GM23338 (cell line): Measurements from ENCODE around the gene NCKAP5. TPM values are rescaled to one million over a fixed set of nuclear protein-coding genes. Genes with fewer than 3 reads are reported as not detected.

Source experiments
- ATAC-seq: fragments of 200-7000 bp; cut with Tn5 transposase; 3 replicates; pipeline ENCODE4 v1.9.1; 2020
- DNase-seq: peaks from one replicate; pipeline ENCODE4 v3.0.0-alpha.2; 2015; ENCODE audit warnings: low spot score
- H2AFZ ChIP-seq: fragments of 200-600 bp; sonication (generic); 2 replicates; pipeline ENCODE4 v1.8.0; 2016; ENCODE audit warnings: antibody characterized with exemption, mild to moderate bottlenecking, moderate library complexity
- H3F3A ChIP-seq: fragments of 200-600 bp; sonication (generic); replicated peaks from 2 replicates; pipeline ENCODE4 v1.8.0; 2017; ENCODE audit warnings: antibody characterized with exemption, mixed run types, low read depth
- H3K27ac ChIP-seq: fragments of 200-600 bp; sonication (generic); 2 replicates; pipeline ENCODE4 v1.6.1; 2016; ENCODE audit warnings: low read depth
- H3K27me3 ChIP-seq: fragments of 200-600 bp; sonication (generic); 2 replicates; pipeline ENCODE4 v1.8.0; 2016; ENCODE audit warnings: mild to moderate bottlenecking, mixed run types, moderate library complexity; ENCODE audit not compliant: insufficient read depth
- H3K36me3 ChIP-seq: fragments of 200-600 bp; sonication (generic); 2 replicates; pipeline ENCODE4 v1.8.0; 2016; ENCODE audit warnings: mild to moderate bottlenecking; ENCODE audit not compliant: insufficient read depth
- H3K4me1 ChIP-seq: fragments of 200-600 bp; sonication (generic); 2 replicates; pipeline ENCODE4 v1.8.0; 2016; ENCODE audit warnings: mild to moderate bottlenecking, moderate library complexity; ENCODE audit not compliant: insufficient read depth
- H3K4me2 ChIP-seq: fragments of 200-600 bp; sonication (generic); 2 replicates; pipeline ENCODE4 v1.7.1; 2017; ENCODE audit warnings: mixed run types
- H3K4me3 ChIP-seq: fragments of 200-600 bp; sonication (generic); 2 replicates; pipeline ENCODE4 v1.6.1; 2016; ENCODE audit warnings: mixed run types
- H3K79me2 ChIP-seq: fragments of 200-600 bp; sonication (generic); replicated peaks from 2 replicates; pipeline ENCODE4 v1.8.0; 2017; ENCODE audit warnings: mild to moderate bottlenecking; ENCODE audit not compliant: insufficient read depth
- H3K9me2 ChIP-seq: fragments of 200-600 bp; sonication (generic); 2 replicates; pipeline ENCODE4 v1.8.0; 2017; ENCODE audit not compliant: insufficient read depth
- H4K20me1 ChIP-seq: fragments of 200-600 bp; sonication (generic); replicated peaks from 2 replicates; pipeline ENCODE4 v1.8.0; 2017; ENCODE audit warnings: mild to moderate bottlenecking; ENCODE audit not compliant: insufficient read depth
- H3K27ac Mint-ChIP-seq: 2 replicates; pipeline ENCODE4 v1.8.0; 2020; ENCODE audit warnings: inconsistent platforms, mild to moderate bottlenecking, moderate library complexity, mixed read lengths
- H3K27me3 Mint-ChIP-seq: 3 replicates; pipeline ENCODE4 v1.8.0; 2022; ENCODE audit warnings: low read depth, mild to moderate bottlenecking, moderate library complexity, mixed read lengths, inconsistent platforms; ENCODE audit not compliant: insufficient read depth, poor library complexity
- H3K36me3 Mint-ChIP-seq: 3 replicates; pipeline ENCODE4 v1.8.0; 2021; ENCODE audit warnings: low read depth, mild to moderate bottlenecking, inconsistent platforms, moderate library complexity, mixed read lengths
- H3K4me1 Mint-ChIP-seq: 3 replicates; pipeline ENCODE4 v1.8.0; 2020; ENCODE audit warnings: mild to moderate bottlenecking, inconsistent platforms, mixed read lengths
- H3K4me3 Mint-ChIP-seq: 3 replicates; pipeline ENCODE4 v1.8.0; 2021; ENCODE audit warnings: moderate library complexity, mild to moderate bottlenecking, inconsistent platforms, mixed read lengths
- H3K9me3 Mint-ChIP-seq: 3 replicates; pipeline ENCODE4 v1.8.0; 2020; ENCODE audit warnings: moderate library complexity, mild to moderate bottlenecking, inconsistent platforms, mixed read lengths
- CREB1 ChIP-seq: fragments of 250-450 bp; sonication (Bioruptor Pico); IDR thresholded peaks from 2 replicates; pipeline ENCODE4 v1.5.0; 2020; ENCODE audit warnings: low read depth, mild to moderate bottlenecking, moderate library complexity
- ETS1 ChIP-seq: IDR thresholded peaks from 2 replicates; pipeline ENCODE4 v1.6.1; 2016; ENCODE audit warnings: antibody characterized with exemption
- EZH2 ChIP-seq: fragments of 200-600 bp; sonication (generic); IDR thresholded peaks from one replicate; pipeline ENCODE4 v1.8.0; 2017; ENCODE audit warnings: antibody characterized with exemption, mild to moderate bottlenecking, low read depth; ENCODE audit not compliant: unreplicated experiment
- EZH2phosphoT487 ChIP-seq: fragments of 200-600 bp; sonication (generic); IDR thresholded peaks from one replicate; pipeline ENCODE4 v1.8.1; 2018; ENCODE audit warnings: antibody characterized with exemption; ENCODE audit not compliant: unreplicated experiment
- JUNB ChIP-seq: IDR thresholded peaks from one replicate; pipeline ENCODE4 v1.6.1; 2016; ENCODE audit warnings: antibody characterized with exemption; ENCODE audit not compliant: unreplicated experiment
- NANOG ChIP-seq: IDR thresholded peaks from 2 replicates; pipeline ENCODE4 v1.6.1; 2016; ENCODE audit warnings: antibody characterized with exemption, borderline replicate concordance
- POLR2AphosphoS5 ChIP-seq: IDR thresholded peaks from 2 replicates; pipeline ENCODE4 v1.6.1; 2016; ENCODE audit warnings: antibody characterized with exemption, low read depth
- REST ChIP-seq: IDR thresholded peaks from one replicate; pipeline ENCODE4 v1.6.1; 2018; ENCODE audit warnings: antibody characterized with exemption; ENCODE audit not compliant: unreplicated experiment
- STAT1 ChIP-seq: IDR thresholded peaks from one replicate; pipeline ENCODE4 v1.6.1; 2016; ENCODE audit warnings: antibody characterized with exemption; ENCODE audit not compliant: unreplicated experiment
- ZNF462 ChIP-seq: fragments of 250-450 bp; sonication (Bioruptor Pico); IDR thresholded peaks from 2 replicates; pipeline ENCODE4 v1.5.0; 2020; ENCODE audit warnings: mild to moderate bottlenecking, moderate library complexity
- polyA plus RNA-seq: library from polyadenylated mRNA; unstranded; fragments of >200 nt; fragmentation: Nextera tagmentation; extraction: Ambion mirVana; gene quantifications from 2 replicates; pipeline ENCODE4 v1.2.1, GENCODE V29; 2016
- total RNA-seq: library from RNA; depleted of rRNA; stranded (reverse); fragments of >200 nt; shearing (Covaris generic); gene quantifications from 2 replicates; pipeline ENCODE4 v1.2.3, GENCODE V29; 2014

Gene NCKAP5
- total and polyA plus RNA-seq, 2 experiments from 2014 or later, result 0.34 to 0.73 TPM

GRCh38 chr2:132736059-132736458 lies 832.2 kb downstream of the NCKAP5 start:
- H3K36me3 Mint-ChIP-seq, result no peaks in the 10 kb centered on the region
- Histone ChIP-seq H3K27me3 (no peaks in the 10 kb centered on the region), H4K20me1 (no peaks in the 10 kb centered on the region), H3K4me3 (no peak overlapping the region), H3K4me1 (no peaks in the 10 kb centered on the region), H3K9me2 (0 out of 2 replicates have a peak, but pooled peaks cover 5% of the 10 kb centered on the region), H3K79me2 (no peaks in the 10 kb centered on the region), H2AFZ (no peak overlapping the region), H3F3A (no peaks in the 10 kb centered on the region), H3K27ac (no peak overlapping the region), H3K4me2 (no peak overlapping the region), H3K36me3 (no peaks in the 10 kb centered on the region)
- no peak overlapping the region for H3K4me3 Mint-ChIP-seq
- ATAC-seq (no peak), DNase-seq (no peak)
- no peaks in the 10 kb centered on the region for H3K27me3 Mint-ChIP-seq
- no peak for TF ChIP-seq ETS1
- no peak for TF ChIP-seq STAT1
- TF ChIP-seq EZH2phosphoT487, result no peak
- TF ChIP-seq POLR2AphosphoS5, result no peak
- TF ChIP-seq JUNB, result no peak
- no peak for TF ChIP-seq EZH2
- TF ChIP-seq NANOG, result no peak
- TF ChIP-seq CREB1 (CRISPR knock-in tag), result no peak
- H3K27ac Mint-ChIP-seq, result no peak overlapping the region
- no peaks in the 10 kb centered on the region for H3K4me1 Mint-ChIP-seq
- no peaks in the 10 kb centered on the region for H3K9me3 Mint-ChIP-seq

- Mint-ChIP-seq H3K27me3 (no peaks in the 10 kb centered on the region), H3K9me3 (no peaks in the 10 kb centered on the region), H3K27ac (no peak overlapping the region), H3K4me3 (no peak overlapping the region), H3K36me3 (no peaks in the 10 kb centered on the region), H3K4me1 (no peaks in the 10 kb centered on the region)
- Histone ChIP-seq H3K4me1 (no peaks in the 10 kb centered on the region), H3K27me3 (no peaks in the 10 kb centered on the region), H3K27ac (no peak overlapping the region), H4K20me1 (no peaks in the 10 kb centered on the region), H2AFZ (no peak overlapping the region), H3F3A (no peaks in the 10 kb centered on the region), H3K79me2 (no peaks in the 10 kb centered on the region), H3K36me3 (no peaks in the 10 kb centered on the region), H3K4me2 (no peak overlapping the region), H3K4me3 (no peak overlapping the region), H3K9me2 (0 out of 2 replicates have a peak, but pooled peaks cover 5% of the 10 kb centered on the region)
- DNase-seq, result no peak
- ATAC-seq, result no peak
- TF ChIP-seq REST (no peak), NANOG (no peak), STAT1 (no peak), ZNF462 (CRISPR knock-in tag) (no peak), EZH2 (no peak), ETS1 (no peak)
Observed at GRCh38 chr2:132734961-132735360, 833.3 kb downstream of the NCKAP5 start.
